Measurements from ENCODE around the gene TM4SF5.

Gene TM4SF5

DNA sequence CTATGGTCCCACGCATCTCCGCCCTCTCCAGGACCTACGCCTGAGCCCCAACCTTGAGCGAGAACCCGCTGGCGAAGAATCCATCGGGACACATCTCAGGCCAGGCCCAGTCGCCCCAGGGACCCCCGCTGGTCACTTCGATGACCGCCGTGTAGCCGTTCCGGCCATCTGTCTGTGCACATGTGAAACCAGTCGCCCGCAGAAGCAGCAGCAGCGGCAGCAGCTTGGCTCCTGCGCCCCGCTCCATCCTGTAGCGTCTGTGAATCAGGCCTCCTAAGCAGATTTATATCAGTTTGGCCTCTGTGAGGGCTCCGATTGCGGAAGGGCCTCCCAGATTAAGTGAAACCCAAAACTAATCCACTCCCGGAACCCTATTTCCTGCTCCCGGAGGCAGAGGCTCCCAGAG is 14.4 kb downstream of the TM4SF5 start, which contains the start of gene VMO1:
Gene VMO1, minus strand, starts transcription at position 259 of the 406 bp plus-strand sequence. Its CDS starts 12 bp downstream, at position 247.
- CTCF ChIA-PET = interaction anchor here (1.0 to 8.9 kb wide), 11 partner anchors 10 to 275 kb away, joined by 3 to 154 read pairs (median 6); partner anchors contain the start of genes C17orf107, CHRNE, PSMB6 and TM4SF5
- TF ChIP-seq, protein P1, sequence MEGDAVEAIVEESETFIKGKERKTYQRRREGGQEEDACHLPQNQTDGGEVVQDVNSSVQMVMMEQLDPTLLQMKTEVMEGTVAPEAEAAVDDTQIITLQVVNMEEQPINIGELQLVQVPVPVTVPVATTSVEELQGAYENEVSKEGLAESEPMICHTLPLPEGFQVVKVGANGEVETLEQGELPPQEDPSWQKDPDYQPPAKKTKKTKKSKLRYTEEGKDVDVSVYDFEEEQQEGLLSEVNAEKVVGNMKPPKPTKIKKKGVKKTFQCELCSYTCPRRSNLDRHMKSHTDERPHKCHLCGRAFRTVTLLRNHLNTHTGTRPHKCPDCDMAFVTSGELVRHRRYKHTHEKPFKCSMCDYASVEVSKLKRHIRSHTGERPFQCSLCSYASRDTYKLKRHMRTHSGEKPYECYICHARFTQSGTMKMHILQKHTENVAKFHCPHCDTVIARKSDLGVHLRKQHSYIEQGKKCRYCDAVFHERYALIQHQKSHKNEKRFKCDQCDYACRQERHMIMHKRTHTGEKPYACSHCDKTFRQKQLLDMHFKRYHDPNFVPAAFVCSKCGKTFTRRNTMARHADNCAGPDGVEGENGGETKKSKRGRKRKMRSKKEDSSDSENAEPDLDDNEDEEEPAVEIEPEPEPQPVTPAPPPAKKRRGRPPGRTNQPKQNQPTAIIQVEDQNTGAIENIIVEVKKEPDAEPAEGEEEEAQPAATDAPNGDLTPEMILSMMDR (IDR thresholded peaks at IDR 0.05; ENCODE audit: insufficient read depth, low read length, missing control alignments) = no peak
- POLR2A ChIA-PET = no interaction called here
- no peak for DNase-seq (ENCODE audit: low read depth, low spot score)
- peak within 1 kb of the TSS; percentile 27 for H3K4me3 ChIP-seq (ENCODE audit: low read depth, low read length)

DNA sequence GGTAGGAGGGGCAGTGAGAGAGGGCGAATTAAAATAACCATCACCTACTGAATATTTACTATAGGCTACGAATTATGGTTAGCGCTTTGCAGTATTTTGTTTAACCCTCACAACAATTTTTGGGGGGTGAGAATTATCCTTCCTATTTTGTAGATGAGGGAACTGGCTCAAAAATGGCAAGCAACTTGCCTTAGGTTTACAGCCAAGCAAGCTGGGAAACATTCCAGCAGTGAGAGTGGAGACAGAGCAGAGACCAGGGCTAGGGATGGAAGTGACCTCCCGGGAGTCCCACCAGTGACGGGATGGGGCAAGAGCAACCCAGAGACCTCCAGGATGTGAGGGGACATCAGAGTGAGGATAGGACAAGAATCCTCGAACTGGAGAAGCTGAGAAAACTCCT is 14.8 kb downstream of the TM4SF5 start:
- ChIA-PET CTCF (interaction anchor here (0.8 to 8.9 kb wide), 12 partner anchors 10 to 275 kb away, joined by 3 to 154 read pairs (median 6); partner anchors contain the start of genes C17orf107, CHRNE, PSMB6 and TM4SF5), POLR2A (no interaction called here)
- no peak overlapping the region; the same call in 1 of the 2 replicates for H3K4me3 ChIP-seq (ENCODE audit: low read depth, low read length)
- TF ChIP-seq, protein P1 (IDR thresholded peaks at IDR 0.05; ENCODE audit: insufficient read depth, low read length, missing control alignments) = no peak
- no peak for DNase-seq (ENCODE audit: low read depth, low spot score)

DNA sequence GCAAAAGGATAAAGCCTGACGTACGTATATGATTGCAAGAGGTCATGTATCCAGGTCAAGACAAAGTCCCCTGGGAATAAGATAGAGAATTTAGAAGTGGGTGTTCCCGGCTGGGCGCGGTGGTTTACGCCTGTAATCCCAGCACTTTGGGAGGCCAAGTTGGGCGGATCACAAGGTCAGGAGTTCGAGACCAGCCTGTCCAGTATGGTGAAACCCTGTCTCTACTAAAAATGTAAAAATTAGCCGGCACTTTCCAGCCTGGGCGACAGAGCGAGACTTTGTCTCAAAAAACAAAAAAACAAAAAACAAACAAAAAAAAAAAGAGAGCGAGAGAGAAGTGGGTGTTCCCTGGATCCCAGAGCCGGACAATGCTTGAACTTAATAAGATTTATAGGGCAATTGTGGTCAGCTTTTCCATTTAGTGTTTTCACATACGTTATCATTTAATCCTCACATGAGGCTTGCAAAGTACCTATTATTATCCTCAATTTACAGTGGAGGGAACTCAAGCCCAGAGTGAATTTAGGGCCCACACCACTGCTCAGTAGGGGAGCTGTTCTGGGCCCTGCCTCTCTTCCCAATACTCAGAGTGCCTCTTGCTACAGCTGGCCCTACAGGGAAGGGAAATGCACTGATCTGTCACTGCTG is 16.6 kb downstream of the TM4SF5 start:
- CTCF ChIA-PET = interaction anchor here (0.6 to 8.9 kb wide), 17 partner anchors 9 to 273 kb away, joined by 3 to 154 read pairs (median 5); partner anchors contain the start of genes C17orf107, CHRNE, MED11 and PLD2

DNA sequence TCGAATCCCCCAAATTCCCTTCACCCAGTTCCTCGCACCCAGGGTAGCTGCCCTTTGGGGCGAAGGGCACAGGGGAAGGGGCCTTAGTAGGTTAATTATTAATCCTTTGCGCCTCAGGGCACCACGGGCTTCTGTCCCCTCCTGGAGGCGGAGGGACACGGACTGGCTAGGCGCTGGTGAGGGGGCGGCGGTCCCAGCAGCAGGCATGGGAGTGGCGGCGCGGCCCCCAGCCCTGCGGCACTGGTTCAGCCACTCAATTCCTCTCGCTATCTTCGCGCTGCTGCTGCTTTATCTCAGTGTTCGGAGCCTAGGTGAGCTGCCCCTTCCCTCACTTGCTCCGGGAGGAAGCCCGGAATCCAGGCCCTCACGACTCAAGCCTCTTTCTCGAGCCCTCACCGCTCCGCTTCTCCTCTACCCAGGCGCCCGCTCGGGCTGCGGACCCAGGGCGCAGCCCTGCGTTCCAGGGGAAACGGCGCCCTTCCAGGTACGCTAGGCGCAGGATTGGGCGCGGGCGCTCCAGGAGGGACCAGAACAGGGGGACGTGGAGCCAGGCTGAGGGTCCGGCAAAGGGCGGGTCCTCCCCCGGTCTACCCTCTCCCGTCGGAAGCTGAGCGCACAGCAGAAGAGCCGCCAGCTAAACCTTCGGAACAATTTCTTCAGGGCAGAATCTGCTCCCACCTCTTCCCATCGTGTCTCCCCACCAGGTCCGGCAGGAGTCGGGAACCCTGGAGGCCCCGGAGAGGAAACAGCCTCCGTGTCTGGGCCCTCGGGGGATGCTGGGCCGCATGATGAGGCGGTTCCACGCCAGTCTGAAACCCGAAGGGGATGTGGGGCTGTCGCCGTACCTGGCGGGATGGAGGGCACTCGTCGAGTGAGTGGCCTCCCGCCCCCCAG is 17.4 kb downstream of the TM4SF5 start, which contains the start of gene GLTPD2:
Gene GLTPD2, plus strand, starts transcription at position 158 of the 894 bp plus-strand sequence. Its CDS starts 48 bp downstream, at position 206.
- POLR2A ChIA-PET = interaction anchor here (1.3 to 1.5 kb wide), 3 partner anchors 10 to 79 kb away, joined by 4 to 6 read pairs (median 5); partner anchors contain the start of genes ARRB2 and PLD2
- peak within 1 kb of the TSS; percentile 67 for H3K4me3 ChIP-seq (ENCODE audit: low read depth, low read length)
- CTCF ChIA-PET = interaction anchor here (0.6 to 8.9 kb wide), 35 partner anchors 8 to 365 kb away, joined by 3 to 154 read pairs (median 5); partner anchors contain the start of genes C17orf107, CHRNE, MED11 and PELP1
- DNase-seq (ENCODE audit: low read depth, low spot score) = no peak
- TF ChIP-seq, protein P1 (IDR thresholded peaks at IDR 0.05; ENCODE audit: insufficient read depth, low read length, missing control alignments) = no peak

More for the DNA sequence above, 16.6 kb downstream of the TM4SF5 start:
- no peak for DNase-seq (ENCODE audit: low read depth, low spot score)
- peak overlapping the region; percentile 67; the same call in 1 of the 2 replicates for H3K4me3 ChIP-seq (ENCODE audit: low read depth, low read length)
- POLR2A ChIA-PET = no interaction called here
- TF ChIP-seq, protein P1 (IDR thresholded peaks at IDR 0.05; ENCODE audit: insufficient read depth, low read length, missing control alignments) = no peak

DNA sequence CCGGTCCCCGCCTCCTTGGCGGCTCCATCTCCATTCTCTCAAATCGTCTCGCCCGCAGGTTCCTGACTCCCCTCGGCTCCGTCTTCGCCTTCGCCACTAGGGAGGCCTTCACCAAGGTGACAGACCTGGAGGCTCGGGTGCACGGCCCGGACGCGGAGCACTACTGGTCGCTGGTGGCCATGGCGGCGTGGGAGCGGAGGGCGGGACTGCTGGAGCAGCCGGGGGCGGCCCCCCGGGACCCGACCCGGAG is 17.9 kb downstream of the TM4SF5 start:
- peak overlapping the region; percentile 67 for H3K4me3 ChIP-seq (ENCODE audit: low read depth, low read length)
- CTCF ChIA-PET = interaction anchor here (0.7 to 8.9 kb wide), 32 partner anchors 10 to 366 kb away, joined by 3 to 154 read pairs (median 6); partner anchors contain the start of genes C17orf107, CHRNE, MED11 and PELP1
- POLR2A ChIA-PET = interaction anchor here (1.3 to 1.5 kb wide), 3 partner anchors 10 to 80 kb away, joined by 4 to 6 read pairs (median 5); partner anchors contain the start of genes ARRB2 and PLD2
- DNase-seq (ENCODE audit: low read depth, low spot score) = no peak
- TF ChIP-seq, protein P1 (IDR thresholded peaks at IDR 0.05; ENCODE audit: insufficient read depth, low read length, missing control alignments) = no peak

All from AG04449 (cell line).